HG03280 (cell line): ENCODE measurements around the gene LRRC8B.

ENCODE experiments used
- ATAC-seq: cut with Tn5 transposase; IDR thresholded peaks from one replicate; pipeline ENCODE4 v1.9.1; 2021; ENCODE audit warnings: mild to moderate bottlenecking, moderate library complexity; ENCODE audit not compliant: unreplicated experiment

Gene LRRC8B

DNA sequence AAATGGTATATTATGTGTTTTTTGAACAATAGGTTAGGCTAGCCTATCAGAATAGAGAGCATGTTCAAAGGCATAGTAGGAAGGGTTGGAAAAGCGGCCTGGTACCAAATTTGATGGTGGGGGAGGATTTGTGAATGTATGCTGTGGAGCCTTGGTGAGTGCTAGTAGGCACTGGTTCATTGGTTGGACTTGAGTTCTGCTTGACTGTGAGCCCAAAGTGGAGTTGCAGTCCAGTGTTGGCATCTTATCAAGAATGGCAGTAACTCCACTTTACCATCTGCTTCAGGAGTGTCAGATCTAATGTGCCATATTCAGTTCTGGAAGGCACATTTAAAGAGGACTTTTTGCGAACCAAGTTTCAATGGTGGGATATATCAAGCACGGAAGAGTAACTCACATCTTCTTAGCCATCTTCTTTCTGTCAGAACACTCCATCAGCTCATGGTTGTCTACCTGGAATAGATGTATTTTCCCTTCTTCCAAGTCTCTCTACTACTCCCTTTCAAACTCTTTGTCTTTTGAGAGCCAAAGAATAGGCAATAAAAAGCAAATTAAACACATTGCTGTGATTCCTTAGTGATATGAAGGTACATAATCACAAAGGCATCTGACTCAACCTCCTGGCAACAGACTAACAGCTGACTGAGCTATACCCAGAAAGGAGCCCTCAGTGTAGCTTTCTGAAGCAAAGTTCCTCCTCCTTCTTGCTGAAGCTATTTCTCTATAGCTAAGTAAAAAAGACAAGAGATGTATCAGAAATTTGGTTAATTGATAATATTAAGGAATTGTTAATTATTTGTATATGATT, 21.7 kb downstream of the LRRC8B start:
- no peak for ATAC-seq

DNA sequence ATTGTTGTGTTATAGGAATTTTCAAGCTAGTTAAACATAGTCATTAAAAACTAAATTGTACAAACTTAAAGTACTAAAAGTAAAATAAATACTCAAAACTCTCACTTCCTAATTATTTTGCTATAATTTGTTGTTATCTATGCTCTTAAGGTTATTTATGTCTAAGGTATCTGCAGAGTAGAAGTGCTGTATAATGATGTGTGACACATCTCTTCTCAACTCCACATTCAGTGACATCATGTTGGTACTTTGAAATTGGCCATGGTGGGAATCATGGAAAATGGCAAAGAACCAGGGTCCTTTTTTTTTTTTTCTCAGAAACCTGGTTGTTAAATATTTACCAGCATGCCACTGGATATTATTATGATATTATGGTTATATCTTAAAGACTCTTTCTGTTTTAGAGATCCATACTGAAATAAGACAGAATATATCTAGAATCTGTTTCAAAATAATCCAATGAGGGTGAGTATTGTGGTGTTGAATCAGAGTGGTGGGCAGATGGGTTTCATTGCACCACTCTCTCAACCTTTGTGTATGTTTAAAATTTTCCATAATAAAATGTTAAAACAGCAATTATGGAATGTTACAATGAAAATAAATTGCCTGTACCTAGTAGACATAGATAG, 22.4 kb downstream of the LRRC8B start:
- no peak for ATAC-seq

DNA sequence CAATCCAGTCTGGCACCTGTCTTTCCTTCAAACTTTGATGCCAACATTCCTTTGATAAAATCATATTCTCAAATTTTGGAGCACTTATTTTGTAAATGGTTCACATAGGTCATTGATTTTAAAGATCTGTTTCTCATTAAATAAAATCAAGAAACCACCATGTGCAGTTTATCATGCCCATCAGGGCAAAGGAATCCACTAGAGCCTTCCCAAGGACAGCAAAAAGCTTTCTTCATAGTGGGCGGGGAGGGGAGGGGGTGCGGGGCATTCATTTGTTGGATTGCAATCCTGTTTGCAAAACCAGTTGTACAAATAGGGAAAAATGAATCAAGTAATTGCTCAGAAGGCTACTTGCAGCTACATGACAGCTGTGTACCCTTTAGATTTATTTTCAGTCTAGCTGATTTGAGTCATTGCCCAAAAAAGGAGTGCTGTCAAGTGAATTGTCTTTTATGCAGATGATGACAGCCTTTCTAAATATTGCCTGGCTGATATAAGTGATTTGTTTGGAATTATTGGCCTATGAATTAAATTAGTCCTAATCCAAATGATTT, 23.0 kb downstream of the LRRC8B start:
- ATAC-seq = no peak

DNA sequence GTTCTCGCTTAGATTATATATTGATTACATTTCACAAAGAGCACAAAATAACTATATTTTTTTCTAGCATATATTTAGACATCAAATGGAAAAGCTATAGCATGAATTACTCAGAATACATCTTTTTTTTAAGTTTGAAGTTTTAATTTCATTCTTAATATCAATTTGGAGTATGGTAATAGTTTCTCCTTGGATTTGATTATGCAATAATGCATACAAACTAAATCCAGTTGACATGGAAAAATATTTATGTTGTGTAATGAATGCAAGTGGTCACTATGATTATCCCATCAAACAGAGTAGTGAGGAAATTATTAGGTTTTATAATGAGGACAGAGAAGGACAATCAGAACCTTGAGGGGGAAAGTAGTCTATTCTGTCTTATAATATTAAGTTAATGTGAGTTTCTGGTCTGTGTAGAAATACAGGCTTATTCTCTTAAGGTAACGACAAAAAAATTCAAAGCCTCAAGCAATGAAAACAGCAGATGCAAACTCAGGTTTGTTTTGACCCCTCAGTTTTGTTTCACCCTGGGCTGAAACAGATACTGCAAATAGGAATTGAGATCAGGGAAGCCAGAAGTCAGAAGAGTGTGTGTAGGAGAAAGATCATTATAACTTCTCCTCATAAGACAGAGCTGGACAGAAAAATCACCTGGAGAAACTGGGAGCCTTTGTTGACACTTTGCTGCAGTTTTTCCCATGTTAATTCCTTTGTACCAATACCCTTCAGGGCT, 23.7 kb downstream of the LRRC8B start:
- ATAC-seq = peak; percentile 42

DNA sequence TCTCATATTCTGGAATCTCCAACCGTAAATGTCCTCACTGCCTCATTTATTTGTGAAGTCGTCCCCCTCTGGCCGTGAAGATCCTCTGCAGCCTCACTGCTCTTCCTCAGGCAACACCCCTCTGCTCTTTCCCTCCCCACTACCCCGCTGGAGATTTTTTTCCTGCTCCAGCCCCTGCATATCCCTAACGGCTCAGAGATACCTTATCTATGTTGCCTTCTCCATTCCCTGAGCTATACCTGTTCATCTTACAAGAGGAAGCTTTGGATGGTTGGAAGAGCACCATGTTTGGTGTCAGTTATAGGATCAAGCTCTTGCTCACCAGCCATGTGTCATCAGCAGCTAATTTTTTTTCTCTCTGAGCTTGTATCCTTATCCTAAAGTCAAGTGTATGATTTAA, 26.4 kb downstream of the LRRC8B start:
- no peak for ATAC-seq

DNA sequence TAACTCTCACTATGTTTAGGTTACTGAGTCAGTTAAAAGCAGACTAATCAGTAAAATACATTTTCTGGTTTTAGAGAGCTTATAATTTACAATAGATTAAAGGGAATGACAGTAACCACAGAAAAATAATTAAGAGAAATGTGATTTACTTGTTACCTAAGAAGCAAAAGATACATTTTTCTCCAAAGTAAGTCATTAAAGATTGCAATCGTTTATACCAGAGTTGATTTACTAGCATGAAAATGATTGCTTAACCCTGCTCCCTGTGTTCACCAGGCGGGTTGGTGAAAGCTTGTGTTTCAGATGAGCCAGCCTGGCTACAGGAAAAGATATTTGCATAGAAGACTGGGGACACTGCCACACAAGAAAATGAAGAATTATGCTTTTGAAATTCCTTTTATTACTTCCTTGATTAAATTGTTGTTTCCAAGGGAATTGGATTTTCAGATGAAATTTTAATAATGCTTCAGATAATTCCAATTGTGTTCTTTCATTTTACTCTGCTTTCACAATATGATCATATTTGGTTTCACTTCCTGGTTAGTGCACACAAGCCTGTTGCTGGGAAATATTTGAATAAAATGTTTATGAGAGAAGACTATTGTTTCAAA, 27.9 kb downstream of the LRRC8B start:
- peak; percentile 74 for ATAC-seq

DNA sequence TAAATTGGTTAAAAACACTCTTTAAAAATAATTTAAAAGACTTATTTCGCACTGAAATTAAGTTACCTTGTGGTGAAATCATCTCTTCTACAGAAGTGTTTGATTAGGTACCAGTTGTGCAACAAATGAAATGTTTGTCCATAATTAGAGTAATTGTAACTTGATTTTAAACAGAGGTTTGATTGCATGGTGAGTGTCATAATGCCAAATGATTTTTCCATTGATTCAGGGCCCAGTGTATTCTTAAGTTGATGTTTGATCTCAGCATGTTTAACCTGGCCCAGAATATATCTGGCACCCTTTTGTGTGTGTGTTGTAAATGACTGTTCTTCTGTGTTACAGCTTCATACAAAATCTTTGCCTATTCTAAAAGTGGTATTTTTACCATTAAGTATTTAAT, 28.5 kb downstream of the LRRC8B start:
- ATAC-seq = no peak

DNA sequence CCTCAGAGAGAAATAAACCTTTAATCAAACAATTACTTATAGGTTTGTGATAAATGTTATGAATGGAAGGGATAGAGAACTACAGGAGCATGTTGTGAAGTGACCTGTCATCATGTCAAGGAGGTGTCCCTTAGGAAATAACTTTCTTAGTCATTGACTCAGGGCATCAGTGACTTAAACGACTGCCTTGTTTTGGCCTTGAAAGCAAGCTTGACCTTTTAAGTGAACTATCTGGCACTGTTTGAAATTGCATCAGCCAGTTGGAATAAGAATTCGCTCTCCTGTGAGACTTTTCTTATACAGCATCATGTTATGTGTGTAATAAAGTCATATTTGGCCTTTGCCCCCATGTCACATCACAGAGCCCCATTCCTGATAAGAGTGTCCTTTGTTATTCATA, 30.9 kb downstream of the LRRC8B start:
- ATAC-seq = no peak

DNA sequence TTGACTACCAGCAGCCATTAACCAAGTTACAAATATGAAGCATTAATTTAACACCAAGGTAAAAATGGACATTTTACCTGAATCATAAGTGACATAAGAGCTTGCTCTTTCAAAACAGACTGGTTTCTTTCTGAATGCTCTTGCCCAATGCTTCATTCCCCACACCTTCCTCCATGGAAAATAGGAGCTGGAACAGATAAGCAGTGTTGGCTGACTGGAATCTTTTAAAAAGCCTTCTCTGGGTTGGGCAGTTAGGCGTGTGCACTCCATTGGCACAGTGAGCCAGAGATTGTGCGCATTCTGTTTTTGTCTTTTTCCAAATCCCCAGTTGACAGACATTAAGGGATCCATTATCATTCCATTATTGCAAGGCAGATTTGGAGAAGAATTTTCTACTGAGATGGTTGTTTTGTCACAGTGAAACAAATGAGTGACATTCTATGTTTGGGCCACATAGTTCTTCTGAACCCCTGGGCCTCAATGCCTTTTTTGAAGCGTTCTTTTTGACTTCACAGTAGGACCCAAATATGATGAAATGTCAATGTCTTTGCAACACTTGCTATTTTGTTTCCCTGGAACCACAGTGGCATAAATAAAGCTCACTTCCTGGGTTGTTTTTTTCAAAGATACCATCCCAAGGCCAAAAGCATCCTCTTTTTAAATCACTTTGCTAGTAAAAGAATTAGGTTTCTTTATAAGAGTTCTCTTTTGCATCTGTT, 32.3 kb downstream of the LRRC8B start:
- no peak for ATAC-seq

DNA sequence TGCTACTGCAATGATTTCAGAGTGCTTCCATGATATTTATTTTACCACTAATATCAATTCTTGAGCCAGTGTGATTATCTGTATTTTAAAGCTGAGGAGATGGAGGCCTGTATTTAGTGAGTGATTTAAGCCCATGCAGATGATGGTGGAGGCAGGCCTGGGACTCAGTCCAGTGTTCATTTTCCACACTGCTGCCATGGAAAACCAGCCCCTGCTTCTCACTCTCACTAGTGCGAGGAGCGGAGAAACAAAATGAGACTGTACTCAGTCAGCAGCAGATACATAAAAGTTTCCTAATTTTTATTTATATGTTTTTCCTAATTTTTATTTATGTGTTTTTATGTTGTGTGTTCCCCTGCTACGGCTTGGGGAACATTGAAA, 32.8 kb downstream of the LRRC8B start:
- no peak for ATAC-seq

DNA sequence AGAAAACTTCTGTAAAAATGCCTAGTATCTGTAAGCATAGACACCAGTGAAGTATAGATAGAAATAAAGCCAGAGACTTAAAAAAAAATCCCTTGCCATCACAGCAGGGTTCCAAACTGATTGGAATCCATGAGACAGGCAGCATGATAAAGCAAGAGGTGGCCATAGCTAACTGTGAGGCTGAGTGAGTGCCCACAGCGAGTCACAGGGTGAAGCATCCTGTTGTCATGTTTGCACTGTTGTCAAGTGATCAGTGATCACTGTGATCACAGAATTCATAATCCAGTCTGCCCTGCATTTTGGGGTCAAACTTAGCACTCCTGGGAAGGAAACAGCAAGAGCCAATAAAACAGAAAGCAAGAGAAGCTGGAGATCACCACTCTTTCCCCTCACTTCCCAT, 33.3 kb downstream of the LRRC8B start:
- ATAC-seq = no peak

DNA sequence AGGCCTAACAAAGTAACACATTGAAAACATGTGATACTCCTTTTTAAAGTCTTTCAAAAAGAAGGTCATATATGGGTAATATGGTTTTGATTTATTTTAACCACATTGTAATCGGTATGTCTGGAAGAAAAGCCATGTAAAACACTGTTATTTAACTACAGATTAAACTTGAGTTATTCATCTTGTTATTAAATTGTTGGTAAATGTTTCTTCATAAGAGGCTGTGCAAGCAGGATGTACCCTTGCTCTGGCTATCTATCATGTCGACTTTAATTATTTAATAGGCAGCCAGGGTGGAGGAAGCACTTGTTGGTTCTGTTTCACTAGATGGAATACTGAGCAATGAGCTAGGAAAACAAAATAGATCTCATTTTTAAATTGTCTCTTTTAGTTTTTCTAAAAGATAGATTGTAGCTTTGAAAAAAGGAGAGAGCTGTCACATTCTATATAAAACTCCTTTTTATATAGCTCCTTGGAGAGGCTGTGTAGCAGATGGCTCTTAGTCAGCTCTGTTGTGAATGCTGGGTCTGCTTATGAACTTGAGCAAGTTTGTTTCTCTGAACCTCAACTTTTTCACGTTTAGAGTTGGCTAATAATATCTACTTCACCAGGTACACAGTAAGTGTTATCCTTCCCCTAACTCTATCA, 39.5 kb downstream of the LRRC8B start:
- ATAC-seq = no peak

DNA sequence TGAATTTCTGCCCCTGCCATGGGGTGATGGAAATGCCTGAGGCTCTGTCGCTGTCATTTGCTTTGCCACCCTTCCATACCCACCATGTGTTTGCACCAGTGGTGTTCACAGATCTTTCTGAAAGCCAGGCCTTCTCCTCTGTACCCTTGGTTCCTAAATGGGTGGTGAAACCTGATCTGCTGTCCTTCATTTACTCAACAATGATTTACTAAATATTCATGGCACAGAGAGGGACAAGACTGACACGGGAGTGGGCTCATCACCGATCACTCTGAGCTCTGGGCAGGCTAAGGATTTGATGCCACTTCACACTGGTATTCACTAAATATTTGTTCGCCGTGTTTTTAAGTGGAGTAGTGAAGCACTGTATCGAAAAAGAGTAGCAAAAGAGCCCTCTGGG, 40.9 kb downstream of the LRRC8B start:
- ATAC-seq = no peak

DNA sequence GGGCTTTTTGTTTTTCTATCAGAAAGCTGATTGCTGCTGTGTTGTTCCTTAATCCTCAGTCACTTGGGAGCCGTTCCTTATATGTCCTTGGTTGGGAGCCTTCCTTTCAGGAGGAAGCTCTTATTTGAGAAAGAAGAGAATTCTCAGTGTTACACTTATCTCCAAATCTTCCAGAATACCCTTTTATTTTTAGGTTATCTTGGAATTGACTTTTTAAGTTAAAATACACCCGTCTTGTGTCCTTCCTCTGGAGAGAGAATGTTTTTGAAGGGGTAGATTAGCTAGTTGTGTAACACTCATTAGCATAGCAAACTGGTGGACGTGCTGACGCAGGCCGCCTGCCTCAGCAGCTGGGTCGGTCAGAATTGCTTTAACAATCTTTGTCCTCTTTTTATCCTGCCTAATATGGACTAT, 42.1 kb downstream of the LRRC8B start:
- no peak for ATAC-seq

DNA sequence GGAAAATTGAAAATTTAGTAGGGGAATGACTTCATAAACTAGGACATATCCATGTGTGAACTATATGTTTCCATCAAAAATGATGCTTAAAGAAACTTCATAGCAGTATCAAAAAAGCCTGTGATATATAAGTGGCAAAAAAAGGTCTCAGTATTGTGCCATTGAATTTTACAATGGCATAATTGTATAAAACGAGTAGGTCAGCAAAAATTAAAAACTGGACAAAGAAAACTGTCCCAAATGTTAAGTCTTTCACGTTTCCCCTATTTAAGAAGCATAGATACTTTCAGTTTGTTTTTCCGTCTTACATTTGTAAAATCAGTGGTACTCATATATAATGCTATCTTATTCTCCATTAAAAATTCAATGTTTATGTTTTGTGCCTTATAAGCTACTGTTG, 43.2 kb downstream of the LRRC8B start:
- ATAC-seq = no peak

DNA sequence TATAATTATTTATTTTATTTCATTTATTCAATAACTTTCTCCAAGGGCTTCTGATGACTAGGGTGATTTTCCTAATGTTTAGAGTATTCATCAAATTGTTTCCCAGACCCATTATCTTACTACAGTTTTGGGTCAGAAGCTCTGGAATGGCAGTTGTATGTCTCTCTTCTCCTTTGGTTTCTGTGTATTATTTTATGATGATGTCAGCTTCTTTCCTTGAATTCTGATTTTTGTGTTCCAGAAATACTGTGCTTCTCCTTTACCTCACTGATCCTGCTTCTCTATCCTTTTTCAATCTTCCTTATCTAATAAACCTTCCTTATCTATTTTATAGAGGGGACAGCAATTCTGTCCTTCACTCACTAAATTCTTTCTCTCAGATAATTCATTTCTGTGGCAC, 48.8 kb downstream of the LRRC8B start:
- no peak for ATAC-seq

DNA sequence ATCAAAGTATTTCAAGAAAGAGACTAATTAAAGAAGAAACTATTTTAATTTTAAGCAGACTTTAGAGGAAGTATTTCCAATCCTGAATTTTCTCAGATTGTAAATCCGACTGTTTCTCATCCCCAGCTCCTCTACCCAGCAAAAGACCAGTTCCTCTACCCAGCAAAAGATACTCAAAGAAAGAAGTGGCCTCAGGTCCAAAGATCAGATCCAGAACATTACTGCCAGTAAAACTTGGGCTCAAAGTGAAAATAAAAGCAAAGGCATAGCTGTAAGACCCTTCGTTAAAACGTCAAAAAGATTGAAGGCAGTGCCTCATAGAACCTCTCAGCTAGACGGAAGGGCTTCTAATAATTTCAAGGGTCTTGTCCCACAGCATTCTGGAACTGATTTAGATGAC, 50.0 kb downstream of the LRRC8B start:
- ATAC-seq = no peak

DNA sequence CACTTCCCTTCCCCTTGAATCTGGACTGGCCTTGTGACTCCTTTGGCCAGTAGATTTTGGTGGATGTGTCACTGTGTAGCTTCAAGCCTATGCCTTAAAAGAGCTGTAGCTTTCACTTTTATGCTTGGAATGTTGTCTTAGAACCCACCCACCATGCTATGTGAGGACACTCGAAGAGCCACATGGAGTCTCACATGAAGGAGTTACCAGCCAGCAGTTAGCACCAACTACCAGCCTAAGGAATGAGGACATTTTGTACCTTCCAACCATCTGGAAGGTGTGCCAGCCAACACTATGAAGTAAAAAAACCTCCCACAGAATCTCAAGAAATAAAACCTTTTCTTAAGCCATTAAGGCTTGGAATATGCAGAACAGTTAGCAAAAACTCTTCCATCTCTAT, 50.6 kb downstream of the LRRC8B start:
- ATAC-seq = no peak

DNA sequence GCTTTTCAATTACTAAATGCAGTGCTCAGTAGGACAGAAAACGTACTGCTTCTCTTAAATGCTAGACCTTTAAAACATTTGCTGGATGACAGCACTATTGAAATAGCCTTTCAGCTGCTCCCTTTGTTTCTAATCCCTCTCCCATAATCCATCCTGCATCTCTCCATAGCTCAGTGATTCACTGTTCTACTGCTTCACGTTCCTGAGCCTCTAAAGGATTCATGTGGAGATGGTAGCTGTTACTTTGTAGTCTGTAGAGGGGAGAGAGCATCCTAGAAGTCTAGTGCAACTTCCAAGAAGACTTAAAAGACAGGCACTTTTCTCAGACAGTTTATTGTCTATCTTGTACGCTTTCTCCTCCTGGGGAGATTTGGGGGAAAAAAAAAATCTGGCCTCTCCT, 51.4 kb downstream of the LRRC8B start:
- no peak for ATAC-seq

DNA sequence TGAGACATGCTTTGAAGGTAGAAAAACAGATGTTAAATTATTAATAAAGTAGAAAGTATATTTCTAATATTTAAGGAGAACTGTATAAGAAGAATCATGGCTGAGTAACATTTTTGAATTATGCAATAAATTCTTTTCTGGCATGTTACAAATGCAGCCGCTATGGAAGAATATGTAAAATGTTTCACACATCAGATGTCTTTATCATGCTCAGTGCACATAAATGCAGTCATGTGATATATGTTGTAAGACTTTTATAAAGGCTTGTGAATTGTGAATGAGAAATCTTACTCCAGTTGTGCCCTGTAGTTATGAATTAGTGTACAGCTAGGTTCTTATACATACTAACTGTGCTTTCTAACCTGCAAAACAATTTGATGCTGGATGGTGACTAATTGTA, 53.5 kb downstream of the LRRC8B start:
- ATAC-seq = no peak
